HCT116 (cell line): ENCODE data around the gene PDE1C. TPM values are rescaled to one million over a fixed set of nuclear protein-coding genes. Genes with fewer than 3 reads are reported as not detected.

Source experiments
- ATAC-seq: fragments of 200-7000 bp; cut with Tn5 transposase; 2 replicates; pipeline ENCODE4 v1.9.1; 2020; ENCODE audit warnings: mild to moderate bottlenecking, moderate library complexity
- BruUV-seq: library from RNA; stranded (reverse); fragments of 400-500 nt; replicated peaks from 2 replicates; lab custom pipeline; 2021; lab: Mats Ljungman, UMichigan
- CTCF ChIA-PET: fragments of 300-600 bp; sonication (Branson Sonifier 250); formaldehyde crosslinking; loops from one replicate; lab custom pipeline; 2021; ENCODE audit warnings: antibody characterized with exemption; lab: Charles Lee
- POLR2A ChIA-PET: fragments of 300-600, 350-600 bp; sonication (Branson Sonifier 250); formaldehyde crosslinking; loops from one replicate; lab custom pipeline; 2021; ENCODE audit warnings: antibody characterized with exemption; lab: Charles Lee
- RAD21 ChIA-PET, 2 experiments: fragments of 300-600 bp; sonication (Branson Sonifier 250); formaldehyde crosslinking; loops; one replicate each; lab custom pipeline; 2023; ENCODE audit warnings: low total read pairs in 2 of 2; ENCODE audit not compliant: uncharacterized antibody in 2 of 2, unreplicated experiment in 2 of 2, low non-redundant PET in 1 of 2; lab: Charles Lee
- DNase-seq: peaks from one replicate; pipeline ENCODE4 v3.0.0-alpha.2; 2010; ENCODE audit warnings: low read depth, low spot score
- H2AFZ ChIP-seq: fragments of 200-600 bp; shearing (Covaris generic), sonication (generic); 2 replicates; pipeline ENCODE4 v1.6.1; 2017; ENCODE audit warnings: low read depth, mixed run types, mixed read lengths, antibody characterized with exemption, low read length; ENCODE audit not compliant: poor library complexity, severe bottlenecking
- H3K27ac ChIP-seq: 2 replicates; pipeline ENCODE4 v1.5.1; 2012; ENCODE audit warnings: low read depth, low read length
- H3K27me3 ChIP-seq: fragments of 200-600 bp; sonication (generic); 2 replicates; pipeline ENCODE4 v1.6.1; 2016; ENCODE audit warnings: mixed run types, low read length, mixed read lengths; ENCODE audit not compliant: insufficient read depth
- H3K36me3 ChIP-seq, 2 experiments: fragments of 200-500 bp in 1 of 2; fragments of 200-600 bp in 1 of 2; sonication (Bioruptor generic) in 1 of 2; sonication (generic) in 1 of 2; 2 replicates each; pipeline versions ENCODE4 v1.5.1 to v1.6.1; 2014 to 2016; ENCODE audit warnings: low read length in 2 of 2, inconsistent platforms in 1 of 2, mixed read lengths in 1 of 2, mixed run types in 1 of 2; ENCODE audit not compliant: insufficient read depth in 2 of 2, control insufficient read depth in 1 of 2
- H3K4me1 ChIP-seq, 2 experiments: fragments of 200-600 bp in 1 of 2; sonication (generic) in 1 of 2; 2 replicates each; pipeline versions ENCODE4 v1.5.1 to v1.6.1; 2012 to 2017; ENCODE audit warnings: low read length in 2 of 2, inconsistent platforms in 1 of 2, mild to moderate bottlenecking in 1 of 2, mixed read lengths in 1 of 2, mixed run types in 1 of 2, moderate library complexity in 1 of 2; ENCODE audit not compliant: insufficient read depth in 2 of 2, control insufficient read depth in 1 of 2
- H3K4me2 ChIP-seq: fragments of 200-600 bp; sonication (generic); 2 replicates; pipeline ENCODE4 v1.6.1; 2017; ENCODE audit warnings: mixed run types, low read length, mixed read lengths
- H3K4me3 ChIP-seq, 2 experiments: fragments of 200-600 bp in 1 of 2; sonication (generic) in 1 of 2; replicated peaks in 1 of 2; 2 replicates each; pipeline ENCODE4 v1.5.1; 2011 to 2016; ENCODE audit warnings: low read length in 2 of 2, control low read depth in 1 of 2, low read depth in 1 of 2, mild to moderate bottlenecking in 1 of 2, mixed read lengths in 1 of 2, mixed run types in 1 of 2
- H3K79me2 ChIP-seq: fragments of 200-600 bp; sonication (generic); 2 replicates; pipeline ENCODE4 v1.6.1; 2017; ENCODE audit warnings: mild to moderate bottlenecking, mixed run types, low read length, moderate library complexity, mixed read lengths; ENCODE audit not compliant: insufficient read depth
- H3K9ac ChIP-seq: fragments of 200-600 bp; sonication (generic); 2 replicates; pipeline ENCODE4 v1.6.1; 2016; ENCODE audit warnings: low read length, mixed read lengths
- H3K9me2 ChIP-seq: fragments of 200-600 bp; sonication (generic), shearing (Covaris generic); 2 replicates; pipeline ENCODE4 v1.6.1; 2017; ENCODE audit warnings: mixed run types, mild to moderate bottlenecking, moderate library complexity; ENCODE audit not compliant: insufficient read depth
- H3K9me3 ChIP-seq, 2 experiments: fragments of 200-500 bp in 1 of 2; fragments of 200-600 bp in 1 of 2; sonication (Bioruptor generic) in 1 of 2; sonication (generic) in 1 of 2; 2 replicates each; pipeline ENCODE4 v1.6.1; 2014 to 2017; ENCODE audit warnings: low read length in 2 of 2, mixed read lengths in 2 of 2, inconsistent platforms in 1 of 2, low read depth in 1 of 2, mild to moderate bottlenecking in 1 of 2, mixed run types in 1 of 2, moderate library complexity in 1 of 2; ENCODE audit not compliant: control insufficient read depth in 1 of 2, insufficient read depth in 1 of 2
- H4K20me1 ChIP-seq: fragments of 200-600 bp; sonication (generic), shearing (Covaris generic); 2 replicates; pipeline ENCODE4 v1.6.1; 2017; ENCODE audit warnings: mixed run types, mild to moderate bottlenecking, moderate library complexity; ENCODE audit not compliant: insufficient read depth
- CEBPB ChIP-seq: IDR thresholded peaks from 2 replicates; pipeline ENCODE4 v1.6.1; 2012; ENCODE audit warnings: low read depth
- EGR1 ChIP-seq: IDR thresholded peaks from 2 replicates; pipeline ENCODE4 v1.6.1; 2012; ENCODE audit warnings: low read depth
- FOSL1 ChIP-seq: IDR thresholded peaks from 2 replicates; pipeline ENCODE4 v1.6.1; 2012; ENCODE audit warnings: low read depth
- POLR2A ChIP-seq: IDR thresholded peaks from 2 replicates; pipeline ENCODE4 v1.7.0; 2011; ENCODE audit warnings: borderline replicate concordance; ENCODE audit not compliant: insufficient read depth, insufficient read length; ENCODE audit errors: extremely low read depth
- POLR2AphosphoS5 ChIP-seq: IDR thresholded peaks from 2 replicates; pipeline ENCODE4 v1.6.1; 2011; ENCODE audit warnings: mild to moderate bottlenecking, low read depth, low read length, moderate library complexity
- RAD21 ChIP-seq: IDR thresholded peaks from 2 replicates; pipeline ENCODE4 v1.6.1; 2012; ENCODE audit warnings: low read depth, mild to moderate bottlenecking
- TCF7L2 ChIP-seq: IDR thresholded peaks from 2 replicates; pipeline ENCODE4 v1.7.0; 2011; ENCODE audit warnings: borderline replicate concordance, inconsistent platforms; ENCODE audit not compliant: insufficient read depth, insufficient read length; ENCODE audit errors: extremely low read depth
- YY1 ChIP-seq: IDR thresholded peaks from 2 replicates; pipeline ENCODE4 v1.6.1; 2011; ENCODE audit warnings: low read length, low read depth, moderate library complexity, mild to moderate bottlenecking; ENCODE audit not compliant: insufficient replicate concordance; ENCODE audit errors: extremely low read depth
- ZFX ChIP-seq: fragments of 450-650 bp; IDR thresholded peaks from 2 replicates; pipeline ENCODE4 v1.6.1; 2017
- ZNF274 ChIP-seq: fragments of 200-500 bp; sonication (Bioruptor generic); IDR thresholded peaks from 2 replicates; pipeline ENCODE4 v1.6.1; 2014; ENCODE audit warnings: mild to moderate bottlenecking, low read depth, low read length, inconsistent platforms
- intact Hi-C: fragments of 100-400 bp; cut with micrococcal nuclease; formaldehyde crosslinking; loops from 2 replicates; pipeline ENCODE4 v1.10.0; 2022
- total RNA-seq: library from RNA; stranded (reverse); gene quantifications from one replicate; pipeline ENCODE4 v1.2.1, GENCODE V29; 2021; ENCODE audit not compliant: unreplicated experiment
- TF ChIP-seq, protein P1 (sequence below): IDR thresholded peaks from 2 replicates; pipeline ENCODE4 v1.6.1; 2011; ENCODE audit warnings: mild to moderate bottlenecking, low read length, moderate library complexity; ENCODE audit not compliant: insufficient replicate concordance; ENCODE audit errors: extremely low read depth

Gene PDE1C
- total RNA-seq, 1 experiment from 2014 or later: 0.17 TPM

DNA sequence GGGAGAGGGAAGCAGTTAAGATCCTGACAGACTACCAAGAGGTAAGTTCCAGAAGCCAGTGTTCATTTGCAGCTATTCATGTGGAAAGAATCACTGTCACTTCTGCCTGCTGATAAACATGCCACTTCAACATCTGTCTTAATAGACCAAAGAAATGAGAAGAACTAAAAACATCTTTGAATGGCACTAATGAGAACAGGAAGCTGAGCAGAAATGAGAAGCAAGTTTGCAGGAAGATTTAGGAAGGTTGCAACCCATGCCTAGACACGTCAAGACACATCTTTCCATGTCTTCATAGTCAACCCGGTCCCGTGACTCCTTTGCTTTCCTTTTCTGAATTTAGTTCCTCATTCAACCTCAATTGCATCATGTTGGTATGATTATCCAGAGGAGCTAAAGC, 180.0 kb downstream of the PDE1C start:
- ChIA-PET CTCF (no interaction called here), POLR2A (no interaction called here), RAD21 (no interaction called here)
- H3K9me3 ChIP-seq: no peaks in the 10 kb centered on the region
- BruUV-seq: no TSS peak
- ATAC-seq (no peak), DNase-seq (no peak)
- no peaks in the 10 kb centered on the region for H3K4me1 ChIP-seq
- H3K9me2 ChIP-seq: no peaks in the 10 kb centered on the region
- no peaks in the 10 kb centered on the region; the same call in 1 of the 2 replicates for H3K27me3 ChIP-seq
- no peaks in the 10 kb centered on the region for H3K79me2 ChIP-seq
- no peak overlapping the region for H3K4me3 ChIP-seq
- no peaks in the 10 kb centered on the region for H3K36me3 ChIP-seq
- H2AFZ ChIP-seq: no peak overlapping the region
- no peak overlapping the region for H3K27ac ChIP-seq
- no peaks in the 10 kb centered on the region for H4K20me1 ChIP-seq
- intact Hi-C loops: no loop called here
- no peak overlapping the region for H3K4me2 ChIP-seq
- no peak overlapping the region for H3K9ac ChIP-seq
- no peak for TF ChIP-seq RAD21
- no peak for TF ChIP-seq FOSL1
- TF ChIP-seq ZFX: no peak
- no peak for TF ChIP-seq YY1
- TF ChIP-seq POLR2A: no peak
- no peak for TF ChIP-seq POLR2AphosphoS5
- no peak for TF ChIP-seq TCF7L2
- TF ChIP-seq EGR1: no peak
- TF ChIP-seq, protein P1, sequence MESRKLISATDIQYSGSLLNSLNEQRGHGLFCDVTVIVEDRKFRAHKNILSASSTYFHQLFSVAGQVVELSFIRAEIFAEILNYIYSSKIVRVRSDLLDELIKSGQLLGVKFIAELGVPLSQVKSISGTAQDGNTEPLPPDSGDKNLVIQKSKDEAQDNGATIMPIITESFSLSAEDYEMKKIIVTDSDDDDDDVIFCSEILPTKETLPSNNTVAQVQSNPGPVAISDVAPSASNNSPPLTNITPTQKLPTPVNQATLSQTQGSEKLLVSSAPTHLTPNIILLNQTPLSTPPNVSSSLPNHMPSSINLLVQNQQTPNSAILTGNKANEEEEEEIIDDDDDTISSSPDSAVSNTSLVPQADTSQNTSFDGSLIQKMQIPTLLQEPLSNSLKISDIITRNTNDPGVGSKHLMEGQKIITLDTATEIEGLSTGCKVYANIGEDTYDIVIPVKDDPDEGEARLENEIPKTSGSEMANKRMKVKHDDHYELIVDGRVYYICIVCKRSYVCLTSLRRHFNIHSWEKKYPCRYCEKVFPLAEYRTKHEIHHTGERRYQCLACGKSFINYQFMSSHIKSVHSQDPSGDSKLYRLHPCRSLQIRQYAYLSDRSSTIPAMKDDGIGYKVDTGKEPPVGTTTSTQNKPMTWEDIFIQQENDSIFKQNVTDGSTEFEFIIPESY: no peak
- TF ChIP-seq ZNF274: no peak
- no peak for TF ChIP-seq CEBPB
